ENCODE results near the gene RBM4. TPM values are rescaled to one million over a fixed set of nuclear protein-coding genes. Genes with fewer than 3 reads are reported as not detected.
A peak's percentile ranks its signal among the peaks of the same experiment; 100 is the strongest.
"Not testable (repeated sequence)": the region's sequence is repeated elsewhere in the genome, so short reads cannot be mapped to it uniquely, and the experiment has no call there.

The RBM4 gene
- total RNA-seq, 1 donor from 2014 or later: 133 TPM

GRCh38 chr11:66604155-66604554 lies 34.3 kb upstream of the RBM4 start:
- Mint-ChIP-seq H3K27me3 (no peaks in the 10 kb centered on the region), H3K4me1 (no peaks in the 10 kb centered on the region), H3K27ac (no peak overlapping the region), H3K36me3 (ENCODE audit: low read depth) (peaks cover 25% of the 10 kb centered on the region), H3K4me3 (no peak overlapping the region), H3K9me3 (no peaks in the 10 kb centered on the region)
- DNase-seq: no peak
- intact Hi-C loops (cut with micrococcal nuclease): no loop called here

- H3K4me1 Mint-ChIP-seq; H3K4me3 Mint-ChIP-seq; H3K9me3 Mint-ChIP-seq; H3K27me3 Mint-ChIP-seq; intact Hi-C loops (cut with micrococcal nuclease); DNase-seq; H3K27ac Mint-ChIP-seq: not testable (repeated sequence)
- H3K36me3 Mint-ChIP-seq (ENCODE audit: low read depth): peaks cover 21% of the 10 kb centered on the region
Observed at GRCh38 chr11:66606608-66607007, 31.9 kb upstream of the RBM4 start.

DNA sequence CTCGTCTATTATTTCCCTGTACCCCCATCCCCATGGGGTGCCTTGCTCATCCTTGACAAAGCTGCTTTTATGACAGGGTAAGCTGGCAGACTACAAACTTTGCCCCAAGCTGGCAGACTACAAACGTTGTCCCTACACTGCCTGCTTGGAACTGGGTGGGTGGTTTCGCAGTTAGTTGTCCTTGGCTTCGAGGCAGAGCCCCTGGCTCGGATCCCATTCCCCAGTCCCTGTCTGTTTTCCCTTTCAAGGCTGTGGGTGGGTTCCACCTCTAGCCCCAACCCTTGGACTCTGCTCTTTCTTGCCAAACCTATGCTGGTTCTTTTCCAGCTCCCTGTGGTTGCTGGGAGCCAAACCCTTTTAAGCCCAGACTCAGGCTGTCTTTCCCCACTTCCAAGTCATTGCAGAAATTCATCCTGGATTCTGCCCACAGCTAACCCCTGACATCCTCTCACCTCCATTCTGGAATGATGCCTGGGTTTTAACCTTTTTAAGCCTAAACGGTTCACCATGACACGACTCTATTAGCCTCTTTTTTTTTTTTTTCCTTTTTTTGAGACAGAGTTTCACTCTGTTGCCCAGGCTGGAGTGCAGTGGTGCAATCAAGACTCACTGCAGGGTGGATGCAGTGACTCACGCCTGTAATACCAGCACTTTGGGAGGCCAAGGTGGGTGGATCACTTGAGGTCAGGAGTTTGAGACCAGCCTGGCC lies 31.2 kb upstream of the RBM4 start:
- Mint-ChIP-seq H3K36me3 (ENCODE audit: low read depth) (peaks cover 18% of the 10 kb centered on the region), H3K4me1 (peaks cover 8% of the 10 kb centered on the region), H3K27me3 (no peaks in the 10 kb centered on the region), H3K9me3 (no peaks in the 10 kb centered on the region), H3K27ac (no peak overlapping the region), H3K4me3 (no peak overlapping the region)
- no peak for DNase-seq
- intact Hi-C loops (cut with micrococcal nuclease): no loop called here

DNA sequence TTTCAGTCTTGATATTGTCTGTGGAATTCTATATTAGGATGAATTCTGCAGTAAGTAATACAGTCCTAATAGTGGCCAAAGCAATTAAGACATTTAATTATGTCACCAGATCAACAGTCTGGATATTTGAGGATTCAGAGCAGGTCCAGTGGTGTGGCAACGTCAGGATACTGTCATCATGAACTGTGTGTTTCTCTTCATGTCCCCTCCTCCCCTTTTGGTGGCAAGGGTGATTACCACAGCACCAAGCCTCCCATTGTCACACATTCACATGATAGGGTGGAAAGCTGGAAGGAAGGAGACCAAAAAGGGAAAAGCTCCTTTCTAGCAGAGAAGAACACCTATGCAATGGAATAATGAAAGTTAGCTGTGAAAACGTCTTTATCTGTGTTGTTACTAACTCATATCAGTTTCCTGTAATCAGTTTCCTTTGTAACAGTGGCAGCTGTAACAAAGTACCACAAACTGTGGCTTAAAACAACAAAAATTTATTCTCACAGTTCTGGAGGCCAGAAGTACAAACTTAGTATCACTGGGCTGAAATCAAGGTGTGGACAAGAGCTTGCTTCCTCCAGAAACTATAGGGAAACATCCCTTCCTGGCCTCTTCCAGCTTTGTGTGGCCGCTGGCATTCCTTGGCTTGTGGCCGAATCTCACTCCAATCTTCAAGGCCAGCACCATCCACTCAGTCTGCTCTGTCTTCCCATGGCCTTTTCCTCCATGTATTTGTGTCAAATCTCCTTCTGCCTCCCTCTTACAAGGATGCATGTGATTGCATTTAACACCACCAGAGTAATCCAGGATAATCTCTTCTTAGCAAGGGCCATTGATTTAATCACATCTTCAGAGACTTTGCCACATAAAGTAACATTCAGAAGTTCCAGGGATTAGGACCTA lies 28.5 kb upstream of the RBM4 start:
- Mint-ChIP-seq H3K4me3 (no peak overlapping the region), H3K9me3 (no peaks in the 10 kb centered on the region), H3K4me1 (peaks cover 8% of the 10 kb centered on the region), H3K36me3 (ENCODE audit: low read depth) (peaks cover 12% of the 10 kb centered on the region), H3K27me3 (no peaks in the 10 kb centered on the region), H3K27ac (no peak overlapping the region)
- intact Hi-C loops (cut with micrococcal nuclease): no loop called here
- DNase-seq: no peak

DNA sequence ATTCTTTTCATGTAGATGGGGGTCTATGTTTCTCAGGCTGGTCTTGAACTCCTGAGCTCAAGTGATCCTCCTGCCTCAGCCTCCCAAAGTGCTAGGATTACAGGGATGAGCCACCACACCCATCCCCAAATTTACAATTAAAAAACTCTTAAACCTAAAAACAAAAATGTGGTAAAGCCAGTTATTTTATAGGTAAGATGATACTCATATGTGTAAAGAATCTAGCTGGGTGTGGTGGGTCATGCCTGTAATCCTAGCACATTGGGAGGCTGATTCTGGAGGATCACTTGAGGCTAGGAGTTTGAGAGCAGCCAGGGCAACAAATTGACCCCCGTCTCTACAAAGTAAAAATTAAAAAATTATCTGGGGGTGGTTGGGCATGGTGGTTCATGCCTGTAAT lies 26.0 kb upstream of the RBM4 start:
- no peak overlapping the region for H3K4me3 Mint-ChIP-seq

GRCh38 chr11:66614073-66614472 lies 24.4 kb upstream of the RBM4 start:
- no peaks in the 10 kb centered on the region for H3K9me3 Mint-ChIP-seq
- intact Hi-C loops (cut with micrococcal nuclease): no loop called here

More for the DNA sequence above, 26.0 kb upstream of the RBM4 start:
- Mint-ChIP-seq H3K36me3 (ENCODE audit: low read depth) (peaks cover 24% of the 10 kb centered on the region), H3K27me3 (peaks cover 2% of the 10 kb centered on the region), H3K9me3 (no peaks in the 10 kb centered on the region), H3K4me1 (peaks cover 13% of the 10 kb centered on the region), H3K27ac (no peak overlapping the region)
- intact Hi-C loops (cut with micrococcal nuclease): no loop called here
- no peak for DNase-seq

GRCh38 chr11:66616379-66617154 lies 21.9 kb upstream of the RBM4 start, which contains the start of gene RBM14:
Gene RBM14, plus strand, starts transcription at chr11:66616630. Its CDS starts 91 bp downstream, at chr11:66616721.
- DNase-seq: peak; percentile 100
- intact Hi-C loops (cut with micrococcal nuclease): loop anchor here (1.0 to 5.0 kb wide), 5 partner anchors 22 to 149 kb away; partner anchors contain the start of genes CCDC87, CCS, PELI3 and RBM4
- no peaks in the 10 kb centered on the region for H3K9me3 Mint-ChIP-seq
- H3K4me3 Mint-ChIP-seq: peak within 1 kb of the TSS; percentile 98
- peaks cover 33% of the 10 kb centered on the region for H3K4me1 Mint-ChIP-seq
- peak within 1 kb of the TSS; percentile 99 for H3K27ac Mint-ChIP-seq
- peaks cover 2% of the 10 kb centered on the region for H3K27me3 Mint-ChIP-seq
- H3K36me3 Mint-ChIP-seq (ENCODE audit: low read depth): peaks cover 50% of the 10 kb centered on the region

More at GRCh38 chr11:66614073-66614472, 24.4 kb upstream of the RBM4 start:
- peaks cover 36% of the 10 kb centered on the region for H3K36me3 Mint-ChIP-seq (ENCODE audit: low read depth)
- no peak overlapping the region for H3K4me3 Mint-ChIP-seq
- H3K4me1 Mint-ChIP-seq: peaks cover 27% of the 10 kb centered on the region
- H3K27ac Mint-ChIP-seq: no peak overlapping the region
- peaks cover 2% of the 10 kb centered on the region for H3K27me3 Mint-ChIP-seq
- DNase-seq: no peak

GRCh38 chr11:66617155-66617834 lies 21.2 kb upstream of the RBM4 start:
- Mint-ChIP-seq H3K27me3 (peaks cover 2% of the 10 kb centered on the region), H3K9me3 (no peaks in the 10 kb centered on the region), H3K36me3 (ENCODE audit: low read depth) (peaks cover 56% of the 10 kb centered on the region), H3K4me3 (peak overlapping the region; percentile 98), H3K4me1 (peaks cover 39% of the 10 kb centered on the region), H3K27ac (peak overlapping the region; percentile 99)
- no peak for DNase-seq
- intact Hi-C loops (cut with micrococcal nuclease): loop anchor here (5.0 kb wide), 2 partner anchors 40 to 150 kb away; partner anchors contain the start of gene PELI3

- peak; percentile 83 for DNase-seq
- Mint-ChIP-seq H3K27ac (peak overlapping the region; percentile 99), H3K27me3 (peaks cover 2% of the 10 kb centered on the region), H3K36me3 (ENCODE audit: low read depth) (peaks cover 74% of the 10 kb centered on the region), H3K4me3 (peak overlapping the region; percentile 98), H3K4me1 (peaks cover 56% of the 10 kb centered on the region), H3K9me3 (no peaks in the 10 kb centered on the region)
- intact Hi-C loops (cut with micrococcal nuclease): loop anchor here (5.0 kb wide), 2 partner anchors 42 to 152 kb away; partner anchors contain the start of gene PELI3
Observed at GRCh38 chr11:66619080-66619554, 19.4 kb upstream of the RBM4 start.

- peaks cover 45% of the 10 kb centered on the region for H3K4me1 Mint-ChIP-seq
Observed at GRCh38 chr11:66624450-66624849, 14.1 kb upstream of the RBM4 start.

GRCh38 chr11:66625041-66625751 lies 13.3 kb upstream of the RBM4 start:
- Mint-ChIP-seq H3K4me3 (no peak overlapping the region), H3K27ac (no peak overlapping the region), H3K9me3 (no peaks in the 10 kb centered on the region), H3K27me3 (no peaks in the 10 kb centered on the region), H3K4me1 (peaks cover 45% of the 10 kb centered on the region), H3K36me3 (ENCODE audit: low read depth) (peaks cover 83% of the 10 kb centered on the region)
- no peak for DNase-seq
- intact Hi-C loops (cut with micrococcal nuclease): no loop called here

More at GRCh38 chr11:66624450-66624849, 14.1 kb upstream of the RBM4 start:
- H3K27ac Mint-ChIP-seq: no peak overlapping the region
- peaks cover 83% of the 10 kb centered on the region for H3K36me3 Mint-ChIP-seq (ENCODE audit: low read depth)
- no peak for DNase-seq
- H3K9me3 Mint-ChIP-seq: no peaks in the 10 kb centered on the region
- H3K4me3 Mint-ChIP-seq: no peak overlapping the region
- intact Hi-C loops (cut with micrococcal nuclease): no loop called here
- H3K27me3 Mint-ChIP-seq: no peaks in the 10 kb centered on the region

DNA sequence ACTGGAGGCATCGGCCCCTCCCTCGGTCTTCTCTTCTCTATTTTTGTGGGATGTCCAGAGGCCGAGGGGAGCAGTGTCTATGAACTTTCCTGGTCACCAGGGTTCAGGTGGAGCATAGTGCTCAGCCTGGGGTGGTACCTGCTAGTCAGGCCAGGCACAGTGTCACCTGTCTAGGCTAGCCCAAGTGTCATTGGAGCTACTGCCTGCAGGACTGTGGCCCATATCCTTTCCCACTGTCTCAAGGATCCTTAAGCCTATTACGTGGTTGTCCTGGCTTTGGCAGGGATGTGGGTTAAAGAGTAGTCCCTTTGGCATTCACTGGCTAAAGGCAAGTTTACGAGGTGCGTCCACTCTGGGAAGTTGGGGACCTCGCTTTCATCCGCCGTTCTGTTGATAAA lies 12.8 kb upstream of the RBM4 start:
- H3K27me3 Mint-ChIP-seq: no peaks in the 10 kb centered on the region
- peaks cover 42% of the 10 kb centered on the region for H3K4me1 Mint-ChIP-seq

More for the DNA sequence above, 12.8 kb upstream of the RBM4 start:
- no peak overlapping the region for H3K27ac Mint-ChIP-seq
- peaks cover 81% of the 10 kb centered on the region for H3K36me3 Mint-ChIP-seq (ENCODE audit: low read depth)
- DNase-seq: no peak
- intact Hi-C loops (cut with micrococcal nuclease): no loop called here
- H3K4me3 Mint-ChIP-seq: no peak overlapping the region
- H3K9me3 Mint-ChIP-seq: no peaks in the 10 kb centered on the region

Data from activated CD4-positive, alpha-beta T cell treated with anti-CD3 and anti-CD28 coated beads, Interleukin-2, amount 10 ng/mL, durations not matched to agents 24 days and 14 days (primary cell).